SK-N-SH (cell line): ENCODE data around the gene VWA5B1. TPM values are rescaled to one million over a fixed set of nuclear protein-coding genes. Genes with fewer than 3 reads are reported as not detected.

Source experiments
- CTCF ChIA-PET: fragments of 300-600, 350-600 bp; formaldehyde crosslinking; extraction: SDS; loops from one replicate; lab custom pipeline; 2021; lab: Yijun Ruan, JAX
- POLR2A ChIA-PET: fragments of 350-600 bp; sonication (Branson Sonifier 250); formaldehyde crosslinking; extraction: SDS; loops from one replicate; lab custom pipeline; 2020; ENCODE audit warnings: antibody characterized with exemption, inconsistent platforms; lab: Yijun Ruan, JAX
- DNase-seq: peaks from one replicate; pipeline ENCODE4 v3.0.0; 2012
- H2AFZ ChIP-seq: fragments of 200-600 bp; sonication (generic); 2 replicates; pipeline ENCODE4 v1.8.1; 2016; ENCODE audit warnings: antibody characterized with exemption, mild to moderate bottlenecking, low read depth
- H3F3A ChIP-seq: fragments of 200-600 bp; sonication (generic); replicated peaks from 2 replicates; pipeline ENCODE3; 2016; ENCODE audit warnings: antibody characterized with exemption, mild to moderate bottlenecking; ENCODE audit not compliant: insufficient read depth
- H3K27ac ChIP-seq, 2 experiments: fragments of 200-500 bp in 1 of 2; fragments of 200-600 bp in 1 of 2; sonication (Bioruptor generic) in 1 of 2; sonication (generic), shearing (Covaris generic) in 1 of 2; 2 replicates each; pipeline versions ENCODE4 v1.5.1 to v1.6.1; 2014 to 2016; ENCODE audit warnings: low read depth in 2 of 2, inconsistent platforms in 1 of 2, low read length in 1 of 2, mild to moderate bottlenecking in 1 of 2, mixed read lengths in 1 of 2
- H3K27me3 ChIP-seq: fragments of 200-600 bp; sonication (generic), shearing (Covaris generic); 2 replicates; pipeline ENCODE4 v1.6.1; 2016; ENCODE audit warnings: mixed run types; ENCODE audit not compliant: insufficient read depth
- H3K36me3 ChIP-seq, 2 experiments: fragments of 200-500 bp in 1 of 2; fragments of 200-600 bp in 1 of 2; sonication (Bioruptor generic) in 1 of 2; sonication (generic) in 1 of 2; replicated peaks in 1 of 2; 2 replicates each; pipeline versions ENCODE3 to v1.5.1; 2014 to 2016; ENCODE audit warnings: low read length in 1 of 2, mild to moderate bottlenecking in 1 of 2; ENCODE audit not compliant: insufficient read depth in 2 of 2, control insufficient read depth in 1 of 2
- H3K4me1 ChIP-seq, 2 experiments: fragments of 200-500 bp in 1 of 2; fragments of 200-600 bp in 1 of 2; sonication (Bioruptor generic) in 1 of 2; sonication (generic), shearing (Covaris generic) in 1 of 2; 2 replicates each; pipeline versions ENCODE4 v1.5.1 to v1.6.1; 2014 to 2016; ENCODE audit warnings: low read depth in 1 of 2, low read length in 1 of 2, mixed run types in 1 of 2; ENCODE audit not compliant: insufficient read depth in 2 of 2, control insufficient read depth in 1 of 2
- H3K4me2 ChIP-seq: fragments of 200-600 bp; sonication (generic), shearing (Covaris generic); 2 replicates; pipeline ENCODE4 v1.6.1; 2017; ENCODE audit warnings: mixed run types
- H3K4me3 ChIP-seq, 2 experiments: fragments of 200-500 bp in 1 of 2; fragments of 200-600 bp in 1 of 2; sonication (Bioruptor generic) in 1 of 2; sonication (generic), shearing (Covaris generic) in 1 of 2; 2 replicates each; pipeline versions ENCODE4 v1.5.1 to v1.8.1; 2014 to 2016; ENCODE audit warnings: low read depth in 2 of 2, inconsistent platforms in 1 of 2, low read length in 1 of 2, mild to moderate bottlenecking in 1 of 2, mixed read lengths in 1 of 2, moderate library complexity in 1 of 2
- H3K79me2 ChIP-seq: fragments of 200-600 bp; sonication (generic); 2 replicates; pipeline ENCODE4 v1.8.1; 2017; ENCODE audit warnings: mild to moderate bottlenecking; ENCODE audit not compliant: insufficient read depth
- H3K9ac ChIP-seq: fragments of 200-600 bp; sonication (generic); 2 replicates; pipeline ENCODE4 v1.6.1; 2017; ENCODE audit warnings: mixed run types
- H3K9me2 ChIP-seq: fragments of 200-600 bp; sonication (generic); 2 replicates; pipeline ENCODE4 v1.6.1; 2017; ENCODE audit warnings: mixed run types
- H3K9me3 ChIP-seq: fragments of 200-600 bp; sonication (generic); 2 replicates; pipeline ENCODE4 v1.6.1; 2017; ENCODE audit warnings: mixed run types, mild to moderate bottlenecking, moderate library complexity
- H4K20me1 ChIP-seq: fragments of 200-600 bp; sonication (generic); 2 replicates; pipeline ENCODE4 v1.6.1; 2017; ENCODE audit warnings: mild to moderate bottlenecking, mixed run types; ENCODE audit not compliant: insufficient read depth
- CHD2 ChIP-seq: fragments of 150-350 bp; IDR thresholded peaks from 2 replicates; pipeline ENCODE4 v1.6.1; 2018; ENCODE audit warnings: low read length; ENCODE audit not compliant: partially characterized antibody
- EZH2phosphoT487 ChIP-seq: fragments of 200-600 bp; sonication (generic); IDR thresholded peaks from 2 replicates; pipeline ENCODE4 v1.6.1; 2017; ENCODE audit warnings: low read depth, mixed run types, mild to moderate bottlenecking, antibody characterized with exemption, moderate library complexity, borderline replicate concordance
- FOXM1 ChIP-seq: IDR thresholded peaks from 2 replicates; pipeline ENCODE4 v1.4.0; 2012; ENCODE audit warnings: low read depth, mild to moderate bottlenecking
- IRF3 ChIP-seq: fragments of 150-350 bp; IDR thresholded peaks from 2 replicates; pipeline ENCODE4 v1.6.1; 2016; ENCODE audit warnings: mild to moderate bottlenecking, low read depth, low read length
- MEF2A ChIP-seq: IDR thresholded peaks from 2 replicates; pipeline ENCODE4 v1.4.0; 2012; ENCODE audit warnings: low read depth, borderline replicate concordance
- MXI1 ChIP-seq: IDR thresholded peaks from 2 replicates; pipeline ENCODE4 v1.6.1; 2012; ENCODE audit warnings: mild to moderate bottlenecking, low read depth, low read length, improper control_type of control experiment
- NRF1 ChIP-seq: IDR thresholded peaks from 2 replicates; pipeline ENCODE4 v1.6.1; 2012; ENCODE audit warnings: low read depth, mild to moderate bottlenecking, low read length
- PBX3 ChIP-seq: IDR thresholded peaks from 2 replicates; pipeline ENCODE4; 2012
- RAD21 ChIP-seq: IDR thresholded peaks from 2 replicates; pipeline ENCODE4 v1.6.1; 2012; ENCODE audit warnings: mild to moderate bottlenecking, low read length
- USF2 ChIP-seq: fragments of 150-350 bp; IDR thresholded peaks from 2 replicates; pipeline ENCODE4 v1.6.1; 2017; ENCODE audit warnings: antibody characterized with exemption, low read length, low read depth, borderline replicate concordance
- WGBS: methylation state at CpG from one replicate; pipeline ENCODE4 v1.1.6; 2017; ENCODE audit warnings: low lambda C conversion rate; 5-methylcytosine and 5-hydroxymethylcytosine counted together
- polyA plus RNA-seq, 3 experiments: library from polyadenylated mRNA; depleted of rRNA; stranded (reverse); fragments of >200 nt; gene quantifications; 2 replicates each; pipeline ENCODE4 v1.2.3, GENCODE V29; 2012

The VWA5B1 gene
- polyA plus RNA-seq, 1 of the 3 experiments (the other 2 are of a cell fraction) = not detected

GRCh38 chr1:20344738-20345137 is 54.1 kb downstream of the VWA5B1 start:
- H3K4me2 ChIP-seq = no peak overlapping the region
- TF ChIP-seq EZH2phosphoT487 (no peak), NRF1 (no peak), IRF3 (no peak), CHD2 (no peak)
- TF ChIP-seq, all 33 proteins: peak for 0
- no peaks in the 10 kb centered on the region for H3K9me2 ChIP-seq
- H3K9ac ChIP-seq = no peak overlapping the region
- no peaks in the 10 kb centered on the region for H3F3A ChIP-seq
- H3K27ac ChIP-seq = no peak overlapping the region
- peaks cover 0 to 31% of the 10 kb centered on the region in 2 experiments; a peak in 2 of 4 replicates for H3K4me1 ChIP-seq
- H4K20me1 ChIP-seq = no peaks in the 10 kb centered on the region
- 61% methylated on average over 7 of the region's 7 CpGs for WGBS
- H2AFZ ChIP-seq = no peak overlapping the region
- ChIA-PET POLR2A (no interaction called here), CTCF (interaction anchor here (1.4 to 2.0 kb wide), 3 partner anchors 11 to 73 kb away, joined by 3 to 7 read pairs (median 5); no protein-coding TSS in a partner anchor)
- no peaks in the 10 kb centered on the region for H3K36me3 ChIP-seq
- H3K4me3 ChIP-seq = no peak overlapping the region
- no peaks in the 10 kb centered on the region for H3K79me2 ChIP-seq
- H3K9me3 ChIP-seq = no peaks in the 10 kb centered on the region
- H3K27me3 ChIP-seq = no peaks in the 10 kb centered on the region
- DNase-seq = no peak

GRCh38 chr1:20345419-20345818 is 54.7 kb downstream of the VWA5B1 start:
- Histone ChIP-seq H3K9me3 (no peaks in the 10 kb centered on the region), H3K9me2 (no peaks in the 10 kb centered on the region), H3K4me3 (no peak overlapping the region), H3K79me2 (no peaks in the 10 kb centered on the region), H3K9ac (no peak overlapping the region), H2AFZ (no peak overlapping the region), H3K4me2 (no peak overlapping the region), H3K36me3 (no peaks in the 10 kb centered on the region), H3F3A (no peaks in the 10 kb centered on the region), H3K27me3 (no peaks in the 10 kb centered on the region), H3K27ac (no peak overlapping the region), H3K4me1 (peaks cover 0 to 24% of the 10 kb centered on the region in 2 experiments; a peak in 2 of 4 replicates), H4K20me1 (no peaks in the 10 kb centered on the region)
- WGBS = 60% methylated on average over 12 of the region's 13 CpGs
- ChIA-PET POLR2A (no interaction called here), CTCF (interaction anchor here (1.4 to 2.0 kb wide), 3 partner anchors 10 to 74 kb away, joined by 3 to 7 read pairs (median 5); no protein-coding TSS in a partner anchor)
- no peak for TF ChIP-seq FOXM1
- no peak for TF ChIP-seq EZH2phosphoT487
- TF ChIP-seq MEF2A = no peak
- no peak for TF ChIP-seq PBX3
- no peak for TF ChIP-seq USF2
- TF ChIP-seq RAD21 = no peak
- no peak for TF ChIP-seq MXI1
- DNase-seq = no peak
